NCI-H1105 treated with DMSO at 0.1 percent for 48 hours (cell line): ENCODE measurements around the gene METTL22.
A peak's percentile ranks its signal among the peaks of the same experiment; 100 is the strongest.
"Not testable (repeated sequence)": the region's sequence is repeated elsewhere in the genome, so short reads cannot be mapped to it uniquely, and the experiment has no call there.

Experiments used
- DNase-seq: peaks from one replicate; lab custom pipeline; 2025; lab: John Stamatoyannopoulos, UW

Gene METTL22

GRCh38 chr16:8632675-8633182 is 11.2 kb downstream of the METTL22 start:
- DNase-seq = no peak

DNA sequence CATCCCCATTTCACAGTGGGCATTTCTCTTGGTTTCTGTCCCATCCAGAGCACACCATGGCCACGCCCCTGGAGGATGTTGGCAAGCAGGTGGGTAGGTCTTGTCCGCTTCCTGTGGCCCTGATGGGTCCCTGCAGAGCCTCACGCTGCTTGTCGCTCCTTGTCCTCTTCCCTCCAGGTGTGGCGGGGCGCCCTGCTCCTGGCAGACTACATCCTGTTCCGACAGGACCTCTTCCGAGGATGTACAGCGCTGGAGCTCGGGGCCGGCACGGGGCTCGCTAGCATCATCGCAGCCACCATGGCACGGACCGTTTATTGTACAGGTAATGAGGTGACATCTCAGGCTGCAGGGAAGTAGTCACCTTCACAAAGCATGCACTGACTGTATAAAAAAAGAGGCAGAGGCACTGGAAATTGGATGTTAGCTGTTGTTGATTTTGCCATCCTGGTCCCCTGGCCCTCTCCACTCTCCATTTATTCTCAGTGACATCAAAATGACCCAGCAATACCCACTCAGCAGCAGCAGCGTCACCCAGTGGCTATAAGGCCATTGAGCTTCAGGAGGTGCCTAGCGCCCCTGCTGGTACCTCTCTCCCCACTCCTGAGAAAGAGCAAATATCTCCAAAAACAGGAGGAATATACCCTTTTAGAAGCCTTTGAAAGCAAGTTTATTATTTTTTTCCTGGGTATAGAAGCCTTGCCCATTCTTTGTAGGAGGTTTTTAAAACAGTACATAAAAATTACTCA is 13.7 kb downstream of the METTL22 start:
- DNase-seq = no peak

- no peak for DNase-seq
These were observed 18.2 kb downstream of the METTL22 start for GRCh38 chr16:8639694-8640093.

DNA sequence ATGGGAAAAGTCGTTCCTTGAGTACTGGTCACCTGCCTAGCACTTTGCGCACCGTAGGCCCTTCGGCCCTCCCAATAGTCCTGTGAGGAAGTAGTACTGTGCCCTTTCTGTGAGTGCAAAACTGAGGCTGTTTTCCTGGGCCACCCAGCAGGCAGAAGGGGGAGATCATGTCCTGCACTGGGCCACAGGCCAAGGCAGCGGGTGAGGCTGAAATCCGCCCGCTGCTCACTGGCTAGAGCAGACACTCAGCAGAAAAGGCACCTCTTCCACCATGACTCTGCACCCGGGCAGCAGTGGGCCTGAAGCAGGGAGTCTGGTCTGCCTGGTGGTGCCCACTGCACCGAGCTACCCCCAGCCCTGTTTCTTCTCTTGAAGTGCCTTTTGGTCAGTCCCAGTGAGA is 20.2 kb downstream of the METTL22 start:
- no peak for DNase-seq

- no peak for DNase-seq
These were observed 20.6 kb downstream of the METTL22 start for GRCh38 chr16:8642146-8642545.

DNA sequence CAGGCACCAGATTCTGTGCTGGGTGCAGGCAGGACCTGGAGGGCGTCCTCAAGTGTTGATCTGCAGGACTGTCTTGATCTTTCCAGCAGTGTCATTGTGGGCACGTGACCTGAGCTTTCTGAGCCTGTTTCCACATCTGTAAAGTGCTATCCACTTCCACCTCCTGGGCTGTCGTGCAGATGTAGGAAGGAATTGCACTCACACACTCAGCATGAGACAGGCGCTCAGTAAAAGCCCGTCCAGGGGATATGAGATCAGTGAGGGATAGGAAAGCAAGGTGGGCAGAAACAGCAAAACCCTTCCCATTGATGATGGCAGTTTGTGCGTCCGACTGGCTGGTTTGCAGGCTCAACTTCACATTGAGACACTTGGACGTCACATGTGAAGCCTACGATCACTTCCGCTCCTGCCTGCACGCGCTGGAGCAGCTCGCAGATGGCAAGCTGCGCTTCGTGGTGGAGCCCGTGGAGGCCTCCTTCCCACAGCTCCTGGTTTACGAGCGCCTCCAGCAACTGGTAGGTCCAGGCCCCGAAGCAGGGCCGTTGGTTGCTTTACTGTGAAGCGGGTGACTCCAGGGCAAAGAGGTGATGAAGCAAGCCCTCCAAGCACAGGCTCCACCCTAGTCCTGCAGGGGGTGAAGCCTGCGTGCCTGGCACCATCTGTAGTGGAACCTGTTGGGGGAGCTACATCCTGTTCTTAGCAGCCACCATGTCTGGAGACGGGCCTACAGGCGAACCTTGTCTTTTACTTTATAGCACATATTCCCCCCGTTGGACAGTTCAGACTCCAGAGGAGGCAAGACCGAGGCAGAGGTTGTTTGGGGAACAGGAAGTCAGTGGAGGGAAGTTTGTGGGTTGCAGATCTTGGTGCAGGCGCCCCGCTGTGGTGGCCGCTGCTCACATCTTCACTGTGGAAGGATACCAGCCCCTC is 23.0 kb downstream of the METTL22 start:
- DNase-seq = no peak

DNA sequence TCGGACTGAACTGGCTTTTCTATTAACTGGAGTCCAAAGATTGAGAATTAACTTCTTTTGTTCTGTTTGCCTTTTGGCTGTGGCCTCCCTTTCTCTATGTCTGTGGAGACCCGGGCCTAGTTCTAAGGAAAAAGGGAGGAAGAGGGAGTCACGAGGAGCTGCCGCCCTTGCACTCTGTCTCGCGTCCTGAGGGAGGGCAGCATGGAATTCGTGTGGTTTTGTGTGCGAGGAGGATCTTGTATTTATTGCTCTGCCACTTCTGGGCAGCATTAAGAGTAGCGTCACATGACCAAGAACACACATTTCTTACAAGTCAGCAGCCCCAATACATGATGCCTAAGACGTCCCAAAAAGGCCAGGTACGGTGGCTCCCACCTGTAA is 23.6 kb downstream of the METTL22 start:
- DNase-seq = no peak

DNA sequence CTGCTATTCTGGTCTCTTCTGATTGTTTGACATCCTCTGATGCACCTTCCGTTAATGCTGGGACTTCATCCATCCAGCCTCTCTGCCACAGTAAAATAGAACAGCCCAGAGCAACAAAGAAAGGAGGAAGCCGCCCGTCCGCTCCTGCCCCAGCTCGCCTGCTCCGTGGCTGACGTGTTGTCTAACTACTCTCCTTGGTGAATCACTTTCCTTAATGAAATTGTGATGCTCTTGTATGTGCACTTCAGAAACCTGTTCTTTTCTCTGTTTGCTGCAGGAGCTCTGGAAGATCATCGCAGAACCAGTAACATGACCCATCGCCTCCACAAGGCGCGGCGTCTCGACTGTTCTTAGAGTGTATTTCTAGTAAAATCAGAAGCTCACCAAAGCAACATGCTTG is 24.3 kb downstream of the METTL22 start:
- no peak for DNase-seq

- DNase-seq = no peak
These were observed 25.0 kb downstream of the METTL22 start for GRCh38 chr16:8646326-8647053.

DNA sequence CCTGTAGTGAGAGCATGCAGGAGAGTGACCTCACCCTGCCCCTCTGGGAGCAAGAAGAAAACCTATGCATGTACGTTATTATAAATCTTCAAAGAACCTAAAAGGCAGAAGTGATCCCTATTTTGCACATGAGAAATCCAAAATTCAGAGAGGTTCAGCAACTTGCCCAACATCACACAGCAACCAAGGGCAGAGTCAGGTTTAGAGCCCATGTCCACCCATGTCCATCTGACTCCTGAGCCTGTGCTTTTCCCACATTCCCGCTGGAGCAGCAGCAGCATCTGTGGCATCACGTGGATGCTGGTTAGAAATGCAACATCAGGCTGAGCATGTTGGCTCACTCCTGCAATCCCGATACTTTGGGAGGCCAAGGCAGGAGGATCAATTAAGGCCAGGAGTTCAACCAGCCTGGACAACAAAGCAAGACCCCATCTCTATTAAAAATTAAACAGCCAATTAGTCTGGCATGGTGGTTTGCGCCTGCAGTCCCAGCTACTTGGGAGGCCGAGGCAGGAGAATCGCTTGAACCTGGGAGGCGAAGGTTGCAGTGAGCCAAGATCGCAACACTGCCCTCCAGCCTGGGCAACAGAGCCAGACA is 26.3 kb downstream of the METTL22 start:
- DNase-seq = no peak

- DNase-seq = no peak
These were observed 27.4 kb downstream of the METTL22 start for GRCh38 chr16:8648877-8649276.

GRCh38 chr16:8649829-8650554 is 28.5 kb downstream of the METTL22 start:
- no peak for DNase-seq

DNA sequence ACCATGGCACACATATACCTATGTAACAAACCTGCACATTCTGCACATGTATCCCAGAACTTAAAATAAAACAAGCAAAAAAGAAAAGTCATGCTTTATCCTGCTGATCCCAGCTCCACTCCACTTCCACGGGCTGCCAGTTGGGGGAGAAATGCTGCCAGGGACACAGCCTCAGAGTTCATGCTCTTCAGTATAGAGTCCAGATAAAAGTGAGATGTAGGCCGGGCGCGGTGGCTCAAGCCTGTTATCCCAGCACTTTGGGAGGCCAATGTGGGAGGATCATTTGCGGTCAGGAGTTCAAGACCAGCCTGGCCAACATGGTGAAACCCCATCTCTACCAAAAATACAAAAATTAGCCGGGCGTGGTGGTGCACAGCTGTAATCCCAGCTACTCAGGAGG is 30.5 kb downstream of the METTL22 start:
- not testable (repeated sequence) for DNase-seq

GRCh38 chr16:8655184-8655717 is 33.8 kb downstream of the METTL22 start:
- no peak for DNase-seq

- DNase-seq = no peak
These were observed 34.9 kb downstream of the METTL22 start for GRCh38 chr16:8656376-8656775.

DNA sequence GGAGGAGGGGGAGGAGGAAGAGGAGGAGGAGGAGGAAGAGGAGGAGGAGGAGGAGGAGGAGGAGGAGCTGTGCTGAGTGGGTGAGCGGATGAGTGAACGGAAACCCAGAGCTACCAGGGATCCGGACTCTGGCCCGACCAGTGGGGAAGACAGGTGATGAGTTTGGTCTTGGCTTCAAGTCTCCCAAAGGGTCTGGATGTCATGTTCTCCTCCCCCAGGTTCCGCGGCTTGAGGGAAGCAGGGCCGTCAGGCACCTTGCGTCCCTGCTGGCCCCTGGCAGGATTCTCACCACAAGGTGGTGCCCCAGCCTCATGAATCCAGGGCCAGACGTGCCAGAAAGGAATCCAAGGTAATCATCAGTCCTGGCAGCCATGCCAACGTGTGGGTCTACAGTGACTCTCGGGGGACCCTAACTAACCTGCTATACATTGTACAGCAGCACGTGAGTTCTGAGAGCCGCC is 39.4 kb downstream of the METTL22 start:
- peak; percentile 50 for DNase-seq

DNA sequence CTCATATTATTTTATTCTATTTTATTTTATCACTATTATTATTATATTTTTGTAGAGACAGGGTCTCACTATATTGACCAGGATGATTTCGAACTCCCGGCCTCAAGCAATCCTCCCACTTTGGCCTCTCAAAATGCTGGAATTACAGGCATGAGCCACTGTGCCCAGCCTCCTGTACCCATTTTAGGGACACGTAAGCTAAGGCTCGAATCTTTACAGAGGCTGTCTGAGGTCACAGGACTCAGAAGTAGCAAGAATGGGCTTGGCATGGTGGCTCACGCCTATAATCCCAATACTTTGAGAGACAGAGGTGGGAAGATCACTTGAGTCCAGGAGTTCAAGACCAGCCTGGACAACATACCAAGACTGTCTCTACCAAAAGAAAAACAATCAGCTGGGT is 40.2 kb downstream of the METTL22 start:
- DNase-seq = no peak

GRCh38 chr16:8663192-8664089 is 41.9 kb downstream of the METTL22 start:
- DNase-seq = no peak

GRCh38 chr16:8665529-8665928 is 44.0 kb downstream of the METTL22 start:
- DNase-seq = no peak

DNA sequence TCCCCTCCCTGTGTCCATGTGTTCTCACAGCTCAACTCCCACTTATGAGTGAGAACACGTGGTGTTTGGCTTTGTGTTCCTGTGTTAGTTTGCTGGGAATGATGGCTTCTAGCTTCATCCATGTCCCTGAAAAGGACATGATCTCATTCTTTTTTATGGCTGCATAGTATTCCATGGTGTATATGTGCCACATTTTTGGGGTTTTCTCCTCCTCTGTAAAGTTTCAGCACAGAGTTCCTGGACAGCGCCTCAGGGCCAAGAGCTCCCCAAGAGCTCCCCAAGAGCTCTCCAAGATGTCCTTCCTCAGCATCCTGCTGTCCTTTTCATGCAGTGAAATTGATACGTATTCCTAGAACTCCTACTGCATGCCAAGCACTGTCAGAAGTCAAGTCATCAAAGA is 46.0 kb downstream of the METTL22 start:
- no peak for DNase-seq
